Mesenchymal stem cell (in vitro differentiated cells and primary cell): ENCODE measurements around the gene TLK1.
"Not testable (repeated sequence)": the region's sequence is repeated elsewhere in the genome, so short reads cannot be mapped to it uniquely, and the experiment has no call there.

Experiments used
- DNase-seq: peaks from one replicate; pipeline ENCODE4 v3.0.0-alpha.2; 2013
- H2AFZ ChIP-seq: one replicate; pipeline ENCODE4 v1.6.1; 2013; ENCODE audit warnings: low read depth, mild to moderate bottlenecking, control low read depth, inconsistent platforms, low read length, moderate library complexity
- H2AK5ac ChIP-seq: 2 replicates; pipeline ENCODE4 v1.6.1; 2013; ENCODE audit warnings: low read length, moderate library complexity, mild to moderate bottlenecking, inconsistent platforms; ENCODE audit not compliant: severe bottlenecking
- H2BK120ac ChIP-seq: one replicate; pipeline ENCODE4 v1.6.1; 2013; ENCODE audit warnings: low read depth, mild to moderate bottlenecking, inconsistent platforms, low read length, moderate library complexity
- H2BK12ac ChIP-seq, 2 experiments: one replicate each; pipeline ENCODE4 v1.6.1; 2013; ENCODE audit warnings: inconsistent platforms in 2 of 2, low read length in 2 of 2, mild to moderate bottlenecking in 2 of 2, moderate library complexity in 2 of 2, control low read depth in 1 of 2
- H2BK15ac ChIP-seq: one replicate; pipeline ENCODE4 v1.6.1; 2013; ENCODE audit warnings: mild to moderate bottlenecking, low read depth, inconsistent platforms; ENCODE audit not compliant: poor library complexity, severe bottlenecking
- H2BK5ac ChIP-seq: 2 replicates; pipeline ENCODE4 v1.6.1; 2013; ENCODE audit warnings: low read depth, mild to moderate bottlenecking, low read length, control low read depth, inconsistent platforms; ENCODE audit not compliant: poor library complexity, severe bottlenecking
- H3K14ac ChIP-seq, 2 experiments: one replicate each; pipeline ENCODE4 v1.6.1; 2013; ENCODE audit warnings: inconsistent platforms in 2 of 2, low read length in 2 of 2, control low read depth in 1 of 2, mild to moderate bottlenecking in 1 of 2, moderate library complexity in 1 of 2
- H3K18ac ChIP-seq, 2 experiments: one replicate each; pipeline ENCODE4 v1.6.1; 2013; ENCODE audit warnings: inconsistent platforms in 2 of 2, low read length in 2 of 2, control low read depth in 1 of 2, low read depth in 1 of 2, mild to moderate bottlenecking in 1 of 2
- H3K23ac ChIP-seq, 2 experiments: one replicate each; pipeline ENCODE4 v1.6.1; 2013; ENCODE audit warnings: inconsistent platforms in 2 of 2, low read length in 2 of 2, mild to moderate bottlenecking in 2 of 2, moderate library complexity in 2 of 2, control low read depth in 1 of 2
- H3K27ac ChIP-seq: 2 replicates; pipeline ENCODE4 v1.5.1; 2013; ENCODE audit warnings: mild to moderate bottlenecking, moderate library complexity, low read length, control low read depth, inconsistent platforms; ENCODE audit not compliant: poor library complexity, severe bottlenecking
- H3K27me3 ChIP-seq, 2 experiments: 2 replicates each; pipeline versions ENCODE4 v1.6.1 to v1.7.0; 2013; ENCODE audit warnings: low read length in 2 of 2, mild to moderate bottlenecking in 2 of 2, moderate library complexity in 2 of 2, control low read depth in 1 of 2, inconsistent platforms in 1 of 2; ENCODE audit not compliant: control insufficient read depth in 1 of 2, insufficient read depth in 1 of 2
- H3K36me3 ChIP-seq, 2 experiments: 2 replicates each; pipeline versions ENCODE4 v1.6.1 to v1.7.0; 2013; ENCODE audit warnings: low read length in 2 of 2, control low read depth in 1 of 2, inconsistent platforms in 1 of 2, low read depth in 1 of 2, mild to moderate bottlenecking in 1 of 2; ENCODE audit not compliant: insufficient read depth in 2 of 2, control insufficient read depth in 1 of 2
- H3K4ac ChIP-seq, 2 experiments: one replicate each; pipeline ENCODE4 v1.6.1; 2013; ENCODE audit warnings: inconsistent platforms in 2 of 2, low read length in 2 of 2, mild to moderate bottlenecking in 2 of 2, moderate library complexity in 2 of 2, control low read depth in 1 of 2, low read depth in 1 of 2
- H3K4me1 ChIP-seq: 2 replicates; pipeline ENCODE4 v1.6.1; 2013; ENCODE audit warnings: low read depth, low read length, control low read depth; ENCODE audit not compliant: control insufficient read depth, insufficient read depth
- H3K4me2 ChIP-seq: 2 replicates; pipeline ENCODE4 v1.6.1; 2013; ENCODE audit warnings: low read length, mild to moderate bottlenecking, inconsistent platforms; ENCODE audit not compliant: poor library complexity, severe bottlenecking
- H3K4me3 ChIP-seq, 2 experiments: 2 replicates each; pipeline versions ENCODE4 v1.5.1 to v1.7.0; 2013; ENCODE audit warnings: low read length in 2 of 2, mild to moderate bottlenecking in 2 of 2, control low read depth in 1 of 2, low read depth in 1 of 2; ENCODE audit not compliant: insufficient read depth in 1 of 2
- H3K79me1 ChIP-seq: replicated peaks from 2 replicates; pipeline ENCODE4 v1.6.1; 2013; ENCODE audit warnings: mild to moderate bottlenecking, control low read depth, low read length, inconsistent platforms; ENCODE audit not compliant: poor library complexity, severe bottlenecking
- H3K9ac ChIP-seq: 2 replicates; pipeline ENCODE4 v1.7.0; 2013; ENCODE audit warnings: mild to moderate bottlenecking, low read length, moderate library complexity
- H3K9me3 ChIP-seq: 2 replicates; pipeline ENCODE4 v1.7.0; 2013; ENCODE audit warnings: mild to moderate bottlenecking, low read length; ENCODE audit not compliant: control insufficient read depth
- H4K8ac ChIP-seq: one replicate; pipeline ENCODE4 v1.6.1; 2013; ENCODE audit warnings: inconsistent platforms, mild to moderate bottlenecking, low read length, moderate library complexity
- H4K91ac ChIP-seq: one replicate; pipeline ENCODE4 v1.6.1; 2013; ENCODE audit warnings: mild to moderate bottlenecking, low read length, inconsistent platforms
- WGBS: methylation state at CpG from one replicate; pipeline ENCODE4 v1.1.7; 2013; ENCODE audit warnings: mixed read lengths; 5-methylcytosine and 5-hydroxymethylcytosine counted together

TLK1 gene

GRCh38 chr2:171091517-171091916 is 69.2 kb downstream of the TLK1 start:
- 94% methylated on average over 11 of the region's 11 CpGs for WGBS
- H3K4me3 ChIP-seq, H2AK5ac ChIP-seq, H3K27me3 ChIP-seq, H2BK15ac ChIP-seq, H3K27ac ChIP-seq, H2BK5ac ChIP-seq, DNase-seq, H3K36me3 ChIP-seq, H3K18ac ChIP-seq, H3K9ac ChIP-seq, H3K4ac ChIP-seq, H3K4me2 ChIP-seq, H2BK12ac ChIP-seq, H3K23ac ChIP-seq, H4K8ac ChIP-seq, H3K14ac ChIP-seq, H4K91ac ChIP-seq, H3K4me1 ChIP-seq, H3K9me3 ChIP-seq, H2AFZ ChIP-seq, H2BK120ac ChIP-seq: not testable (repeated sequence)
- H3K79me1 ChIP-seq: peaks cover 19% of the 10 kb centered on the region

GRCh38 chr2:171089489-171089888 is 71.2 kb downstream of the TLK1 start:
- H3K9me3 ChIP-seq: no peaks in the 10 kb centered on the region
- H2BK120ac ChIP-seq: no peak overlapping the region
- 100% methylated on average over 3 of the region's 6 CpGs for WGBS
- H3K4me3 ChIP-seq: no peak overlapping the region
- no peak for DNase-seq
- H3K9ac ChIP-seq: no peak overlapping the region
- H2AK5ac ChIP-seq: no peak overlapping the region
- no peak overlapping the region for H2AFZ ChIP-seq
- peaks cover 0 to 6% of the 10 kb centered on the region in 2 experiments for H3K36me3 ChIP-seq
- no peak overlapping the region for H3K4me2 ChIP-seq
- no peak overlapping the region for H3K18ac ChIP-seq
- H4K91ac ChIP-seq: no peak overlapping the region
- no peak overlapping the region for H3K4ac ChIP-seq
- H3K4me1 ChIP-seq: no peaks in the 10 kb centered on the region
- H4K8ac ChIP-seq: no peak overlapping the region
- no peaks in the 10 kb centered on the region for H3K27me3 ChIP-seq
- no peak overlapping the region for H2BK12ac ChIP-seq
- H3K79me1 ChIP-seq: peaks cover 23% of the 10 kb centered on the region
- H3K14ac ChIP-seq: no peak overlapping the region
- H2BK5ac ChIP-seq: no peak overlapping the region
- H3K27ac ChIP-seq: no peak overlapping the region
- H3K23ac ChIP-seq: no peak overlapping the region
- H2BK15ac ChIP-seq: no peak overlapping the region

GRCh38 chr2:171088057-171088834 is 72.4 kb downstream of the TLK1 start:
- Histone ChIP-seq H2AK5ac (no peak overlapping the region), H3K9me3 (no peaks in the 10 kb centered on the region), H2BK15ac (no peak overlapping the region), H2BK12ac (no peak overlapping the region), H2BK120ac (no peak overlapping the region), H3K4me1 (no peaks in the 10 kb centered on the region), H3K9ac (no peak overlapping the region), H4K91ac (no peak overlapping the region), H3K4me3 (no peak overlapping the region), H3K4ac (no peak overlapping the region), H3K23ac (no peak overlapping the region), H3K79me1 (peaks cover 24% of the 10 kb centered on the region), H3K14ac (no peak overlapping the region), H3K4me2 (no peak overlapping the region), H2BK5ac (no peak overlapping the region), H2AFZ (no peak overlapping the region), H3K18ac (no peak overlapping the region), H3K27me3 (no peaks in the 10 kb centered on the region), H3K27ac (no peak overlapping the region), H4K8ac (no peak overlapping the region), H3K36me3 (peaks cover 0 to 6% of the 10 kb centered on the region in 2 experiments)
- DNase-seq: no peak
- WGBS: 91% methylated on average over 3 of the region's 5 CpGs

GRCh38 chr2:171087547-171087946 is 73.1 kb downstream of the TLK1 start:
- no peak overlapping the region for H3K4me3 ChIP-seq
- H3K79me1 ChIP-seq: peaks cover 22% of the 10 kb centered on the region
- no peak overlapping the region for H3K14ac ChIP-seq
- no peak overlapping the region for H2BK12ac ChIP-seq
- no peak overlapping the region for H3K23ac ChIP-seq
- DNase-seq: no peak
- no peak overlapping the region for H2BK120ac ChIP-seq
- H3K4me1 ChIP-seq: no peaks in the 10 kb centered on the region
- H4K8ac ChIP-seq: no peak overlapping the region
- no CpG with 5 or more reads among the region's 1 CpG for WGBS
- H3K27ac ChIP-seq: no peak overlapping the region
- H3K36me3 ChIP-seq: peaks cover 0 to 6% of the 10 kb centered on the region in 2 experiments
- H3K18ac ChIP-seq: no peak overlapping the region
- H3K9ac ChIP-seq: no peak overlapping the region
- H2AFZ ChIP-seq: no peak overlapping the region
- H3K27me3 ChIP-seq: no peaks in the 10 kb centered on the region
- H2BK5ac ChIP-seq: no peak overlapping the region
- no peak overlapping the region for H2BK15ac ChIP-seq
- H3K4ac ChIP-seq: no peak overlapping the region
- H3K4me2 ChIP-seq: no peak overlapping the region
- H4K91ac ChIP-seq: no peak overlapping the region
- no peaks in the 10 kb centered on the region for H3K9me3 ChIP-seq
- no peak overlapping the region for H2AK5ac ChIP-seq
